Activated CD4-positive, alpha-beta T cell treated with anti-CD3 and anti-CD28 coated beads, Interleukin-2, amount 10 ng/mL, durations not matched to agents 7 days and 5 days (primary cell): ENCODE results near the gene SHC3. TPM values are rescaled to one million over a fixed set of nuclear protein-coding genes. Genes with fewer than 3 reads are reported as not detected.

Experiments used
- CTCF ChIA-PET: fragments of 350-600 bp; sonication (Branson Sonifier 250); formaldehyde crosslinking; loops from one replicate; lab custom pipeline; 2021; ENCODE audit warnings: antibody characterized with exemption; lab: Charles Lee
- POLR2A ChIA-PET: fragments of 350-600 bp; sonication (Branson Sonifier 250); formaldehyde crosslinking; loops from one replicate; lab custom pipeline; 2021; ENCODE audit warnings: antibody characterized with exemption; lab: Charles Lee
- DNase-seq: peaks from one replicate; pipeline ENCODE4 v3.0.0-alpha.2; 2020
- H3K27ac Mint-ChIP-seq: one replicate; pipeline ENCODE4 v1.8.0; 2021; ENCODE audit warnings: mild to moderate bottlenecking, moderate library complexity, mixed read lengths
- H3K27me3 Mint-ChIP-seq: one replicate; pipeline ENCODE4 v1.8.0; 2021; ENCODE audit warnings: mixed read lengths
- H3K36me3 Mint-ChIP-seq: one replicate; pipeline ENCODE4 v1.8.0; 2021; ENCODE audit warnings: low read depth, mixed read lengths
- H3K4me1 Mint-ChIP-seq: one replicate; pipeline ENCODE4 v1.8.0; 2021; ENCODE audit warnings: mixed read lengths
- H3K4me3 Mint-ChIP-seq: one replicate; pipeline ENCODE4 v1.8.0; 2021; ENCODE audit warnings: mild to moderate bottlenecking, moderate library complexity, mixed read lengths
- H3K9me3 Mint-ChIP-seq: one replicate; pipeline ENCODE4 v1.8.0; 2021; ENCODE audit warnings: mixed read lengths
- total RNA-seq, 2 experiments: library from RNA; stranded (reverse); gene quantifications; one replicate each; pipeline ENCODE4 v1.2.3, GENCODE V29; 2021

The SHC3 gene
- total RNA-seq, 2 experiments from 2014 or later = not detected

DNA sequence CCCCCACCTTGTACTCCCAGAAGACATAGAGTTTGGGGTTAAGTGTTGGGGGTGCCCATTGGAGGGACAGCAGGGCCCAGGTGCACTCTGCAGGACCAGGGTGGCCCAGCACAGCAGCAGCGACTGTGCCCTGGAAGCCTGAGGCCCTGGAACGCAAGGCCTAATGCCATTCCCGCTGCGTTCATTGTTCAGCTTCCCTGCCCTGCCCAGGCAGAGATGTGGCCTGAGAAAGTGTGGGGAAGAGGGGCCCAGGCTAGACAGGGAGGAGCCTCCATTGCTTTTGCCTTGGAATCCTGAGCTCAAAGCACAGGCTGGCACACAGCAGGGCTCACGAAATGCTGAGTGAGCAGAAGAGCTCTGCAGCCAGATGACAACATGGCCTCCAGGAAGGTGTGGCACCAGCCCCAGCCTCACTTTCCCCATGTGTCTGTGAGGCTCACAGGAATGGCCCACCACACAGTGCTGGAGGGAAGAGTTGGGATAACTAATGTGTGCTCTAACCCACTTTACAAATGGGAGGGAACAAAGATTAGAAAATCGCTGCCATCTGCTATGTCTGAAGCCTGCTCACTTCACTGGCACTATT is 168.0 kb downstream of the SHC3 start:
- Mint-ChIP-seq H3K4me3 (no peak overlapping the region), H3K9me3 (no peaks in the 10 kb centered on the region), H3K36me3 (no peaks in the 10 kb centered on the region), H3K27ac (no peak overlapping the region), H3K4me1 (no peaks in the 10 kb centered on the region), H3K27me3 (peaks cover 4% of the 10 kb centered on the region)
- ChIA-PET CTCF (interaction anchor here (1.4 kb wide), 1 partner anchor 10 kb away, joined by 4 read pairs; no protein-coding TSS in a partner anchor), POLR2A (no interaction called here)
- no peak for DNase-seq

DNA sequence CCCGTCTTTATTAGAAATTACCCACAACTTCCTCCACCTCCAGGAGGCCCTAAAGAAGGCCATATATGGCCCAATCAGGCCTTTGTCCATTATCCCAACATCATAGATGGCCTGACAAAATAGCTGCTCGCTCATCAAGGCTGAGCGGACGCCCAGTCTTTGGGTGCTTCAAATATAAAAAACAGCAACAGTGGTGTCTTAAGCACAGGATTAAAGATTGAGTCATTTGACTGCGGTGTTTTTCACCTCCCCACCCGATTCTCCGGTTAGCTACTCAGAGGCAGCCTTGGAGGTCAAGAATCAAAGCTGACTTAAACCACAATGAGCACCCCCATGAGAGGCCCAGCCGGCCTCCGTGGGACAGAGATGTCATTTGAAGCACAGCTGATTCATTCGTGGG is 168.6 kb downstream of the SHC3 start:
- no peak overlapping the region for H3K4me3 Mint-ChIP-seq
- CTCF ChIA-PET = interaction anchor here (1.4 kb wide), 1 partner anchor 9 kb away, joined by 4 read pairs; no protein-coding TSS in a partner anchor
- no peaks in the 10 kb centered on the region for H3K4me1 Mint-ChIP-seq
- H3K27me3 Mint-ChIP-seq = peaks cover 9% of the 10 kb centered on the region
- POLR2A ChIA-PET = no interaction called here
- H3K9me3 Mint-ChIP-seq = no peaks in the 10 kb centered on the region
- no peaks in the 10 kb centered on the region for H3K36me3 Mint-ChIP-seq
- no peak for DNase-seq
- H3K27ac Mint-ChIP-seq = no peak overlapping the region

DNA sequence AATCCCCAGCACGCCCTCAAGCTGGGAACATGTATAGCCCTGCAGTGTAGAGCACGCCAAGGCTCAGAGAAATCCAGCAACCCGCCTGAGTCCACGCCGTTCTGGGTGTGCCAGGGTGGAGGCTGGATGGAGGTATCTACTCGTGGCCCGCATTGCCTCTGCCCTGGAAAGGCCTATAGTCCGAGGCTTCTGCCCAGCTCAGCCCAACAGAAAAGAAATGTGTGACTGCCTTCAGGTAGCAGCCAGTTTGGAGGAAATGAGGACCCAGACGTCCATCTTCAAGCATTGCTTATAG is 169.1 kb downstream of the SHC3 start:
- no peak for DNase-seq
- H3K27ac Mint-ChIP-seq = no peak overlapping the region
- no peaks in the 10 kb centered on the region for H3K9me3 Mint-ChIP-seq
- CTCF ChIA-PET = interaction anchor here (1.4 kb wide), 1 partner anchor 9 kb away, joined by 4 read pairs; no protein-coding TSS in a partner anchor
- H3K4me1 Mint-ChIP-seq = no peaks in the 10 kb centered on the region
- H3K36me3 Mint-ChIP-seq = no peaks in the 10 kb centered on the region
- H3K27me3 Mint-ChIP-seq = peaks cover 9% of the 10 kb centered on the region
- H3K4me3 Mint-ChIP-seq = no peak overlapping the region
- POLR2A ChIA-PET = no interaction called here

DNA sequence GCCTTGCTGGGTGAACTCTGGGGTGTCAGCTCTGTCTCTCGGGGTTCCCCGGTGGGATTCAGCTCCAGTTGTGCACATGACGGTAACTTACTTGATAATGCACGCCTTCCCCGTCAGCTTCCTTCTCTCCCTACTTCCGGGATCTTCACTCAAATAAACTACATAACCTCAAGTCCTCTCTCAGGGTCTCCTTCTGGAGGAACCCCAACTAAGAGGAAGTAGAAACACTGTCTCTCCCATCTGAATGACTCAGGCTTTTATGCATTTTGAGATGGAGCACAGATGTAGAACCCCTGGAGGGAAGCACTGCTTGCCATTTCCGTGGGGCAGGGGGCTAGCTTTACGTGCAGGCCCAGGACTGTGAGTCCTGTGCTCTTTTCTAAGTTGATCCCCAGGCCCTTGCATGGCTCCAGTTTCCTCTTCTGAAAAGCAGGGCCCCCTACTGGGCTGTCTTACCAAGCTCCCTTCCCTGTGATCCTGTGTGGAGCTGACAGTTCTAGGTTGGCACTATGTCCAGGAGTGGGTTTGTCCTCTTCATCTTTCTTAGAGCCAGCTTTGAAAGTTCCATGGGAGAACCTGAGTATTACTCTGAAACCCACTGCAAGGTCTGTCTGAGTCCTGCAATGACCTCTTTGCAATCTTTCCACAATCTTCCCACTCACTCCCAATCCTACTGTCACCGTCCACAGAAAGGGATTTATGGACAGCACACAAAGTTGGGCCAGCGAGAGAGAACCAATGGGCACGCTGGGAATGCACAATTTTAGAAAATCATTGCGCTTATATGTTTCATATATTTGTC is 169.7 kb downstream of the SHC3 start:
- ChIA-PET CTCF (interaction anchor here (1.4 kb wide), 1 partner anchor 8 kb away, joined by 4 read pairs; no protein-coding TSS in a partner anchor), POLR2A (no interaction called here)
- H3K4me1 Mint-ChIP-seq = no peaks in the 10 kb centered on the region

GRCh38 chr9:89008055-89008743 is 170.4 kb downstream of the SHC3 start:
- DNase-seq = no peak
- Mint-ChIP-seq H3K27me3 (peaks cover 12% of the 10 kb centered on the region), H3K4me3 (no peak overlapping the region), H3K4me1 (no peaks in the 10 kb centered on the region), H3K36me3 (no peaks in the 10 kb centered on the region), H3K9me3 (no peaks in the 10 kb centered on the region), H3K27ac (no peak overlapping the region)
- ChIA-PET CTCF (no interaction called here), POLR2A (interaction anchor here (0.7 kb wide), 1 partner anchor 1057 kb away, joined by 3 read pairs; no protein-coding TSS in a partner anchor)

More for the DNA sequence above, 169.7 kb downstream of the SHC3 start:
- Mint-ChIP-seq H3K27ac (no peak overlapping the region), H3K4me3 (no peak overlapping the region), H3K36me3 (no peaks in the 10 kb centered on the region), H3K27me3 (peaks cover 9% of the 10 kb centered on the region), H3K9me3 (no peaks in the 10 kb centered on the region)
- no peak for DNase-seq

GRCh38 chr9:89006996-89007967 is 171.3 kb downstream of the SHC3 start:
- Mint-ChIP-seq H3K36me3 (no peaks in the 10 kb centered on the region), H3K27ac (no peak overlapping the region), H3K27me3 (peaks cover 15% of the 10 kb centered on the region), H3K4me1 (no peaks in the 10 kb centered on the region), H3K9me3 (no peaks in the 10 kb centered on the region), H3K4me3 (no peak overlapping the region)
- CTCF ChIA-PET = no interaction called here
- no peak for DNase-seq
- POLR2A ChIA-PET = no interaction called here

DNA sequence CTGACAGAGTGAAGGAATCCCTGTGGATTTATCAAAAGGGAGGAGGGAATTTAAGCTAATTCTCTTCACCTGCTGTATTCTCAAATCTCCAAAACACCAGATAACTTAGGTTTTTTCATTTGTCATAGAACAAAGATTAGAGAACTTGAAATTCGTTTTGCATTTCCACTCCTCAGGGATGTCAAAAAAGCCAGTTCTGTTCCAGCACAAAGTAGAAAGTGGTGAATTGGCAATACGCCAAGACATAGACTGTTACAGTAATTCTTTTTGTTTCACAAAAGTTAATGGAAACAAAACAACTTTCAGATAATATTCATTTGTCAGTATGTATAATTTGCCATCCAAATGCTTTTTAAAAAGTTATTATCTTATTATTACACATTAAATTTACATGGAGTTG is 172.4 kb downstream of the SHC3 start:
- Mint-ChIP-seq H3K9me3 (no peaks in the 10 kb centered on the region), H3K4me3 (no peak overlapping the region), H3K27me3 (peaks cover 23% of the 10 kb centered on the region), H3K36me3 (no peaks in the 10 kb centered on the region), H3K27ac (no peak overlapping the region), H3K4me1 (no peaks in the 10 kb centered on the region)
- POLR2A ChIA-PET = no interaction called here
- no peak for DNase-seq
- CTCF ChIA-PET = no interaction called here

DNA sequence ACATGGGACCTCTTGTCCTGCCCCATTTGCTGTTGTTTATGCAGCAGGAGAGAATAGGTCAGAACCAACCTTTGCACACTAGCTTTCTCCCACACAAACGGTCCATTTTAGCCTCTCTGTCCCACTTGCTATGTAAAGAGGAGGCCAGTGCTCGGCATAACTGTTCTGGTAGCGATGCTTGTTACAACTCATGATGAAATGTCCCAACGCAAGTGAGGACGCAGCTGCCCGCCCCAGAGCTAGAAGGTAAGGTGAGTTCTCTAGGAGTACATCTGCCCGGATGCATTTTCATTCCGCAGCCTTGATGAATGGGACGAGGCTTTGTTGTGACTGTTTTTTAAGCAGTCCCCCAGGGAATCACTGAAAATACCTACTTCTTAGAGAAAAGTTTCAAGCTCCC is 173.3 kb downstream of the SHC3 start:
- H3K27me3 Mint-ChIP-seq = peaks cover 23% of the 10 kb centered on the region
- ChIA-PET CTCF (no interaction called here), POLR2A (no interaction called here)
- no peaks in the 10 kb centered on the region for H3K9me3 Mint-ChIP-seq
- no peak overlapping the region for H3K4me3 Mint-ChIP-seq
- no peak for DNase-seq
- no peaks in the 10 kb centered on the region for H3K36me3 Mint-ChIP-seq
- H3K27ac Mint-ChIP-seq = no peak overlapping the region
- H3K4me1 Mint-ChIP-seq = peaks cover 4% of the 10 kb centered on the region

DNA sequence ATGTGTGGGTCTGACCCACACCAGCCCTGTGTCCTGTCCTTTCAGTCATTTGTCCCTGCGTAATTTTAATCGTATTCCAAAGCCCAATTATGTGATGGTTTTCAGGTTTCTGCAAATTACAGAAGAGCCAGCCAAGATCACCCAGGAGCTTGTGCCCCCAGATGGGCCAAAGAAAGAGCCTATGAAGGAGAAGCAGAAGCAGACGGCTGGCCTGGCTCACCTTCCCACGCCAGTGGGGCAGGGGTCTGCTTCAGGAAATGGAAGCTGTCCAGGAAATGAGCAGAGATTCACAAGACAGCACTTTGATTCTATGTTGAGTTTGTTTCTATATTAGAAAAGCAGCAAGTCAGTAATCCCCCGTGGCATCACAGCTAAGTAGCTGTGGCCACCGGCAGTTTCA is 175.6 kb downstream of the SHC3 start:
- no peaks in the 10 kb centered on the region for H3K9me3 Mint-ChIP-seq
- DNase-seq = no peak
- no peaks in the 10 kb centered on the region for H3K36me3 Mint-ChIP-seq
- CTCF ChIA-PET = interaction anchor here (0.6 to 0.7 kb wide), 2 partner anchors 33 to 125 kb away, joined by 3 read pairs; no protein-coding TSS in a partner anchor
- H3K4me3 Mint-ChIP-seq = no peak overlapping the region
- H3K27me3 Mint-ChIP-seq = peaks cover 23% of the 10 kb centered on the region
- H3K27ac Mint-ChIP-seq = no peak overlapping the region
- POLR2A ChIA-PET = no interaction called here
- H3K4me1 Mint-ChIP-seq = peaks cover 4% of the 10 kb centered on the region

DNA sequence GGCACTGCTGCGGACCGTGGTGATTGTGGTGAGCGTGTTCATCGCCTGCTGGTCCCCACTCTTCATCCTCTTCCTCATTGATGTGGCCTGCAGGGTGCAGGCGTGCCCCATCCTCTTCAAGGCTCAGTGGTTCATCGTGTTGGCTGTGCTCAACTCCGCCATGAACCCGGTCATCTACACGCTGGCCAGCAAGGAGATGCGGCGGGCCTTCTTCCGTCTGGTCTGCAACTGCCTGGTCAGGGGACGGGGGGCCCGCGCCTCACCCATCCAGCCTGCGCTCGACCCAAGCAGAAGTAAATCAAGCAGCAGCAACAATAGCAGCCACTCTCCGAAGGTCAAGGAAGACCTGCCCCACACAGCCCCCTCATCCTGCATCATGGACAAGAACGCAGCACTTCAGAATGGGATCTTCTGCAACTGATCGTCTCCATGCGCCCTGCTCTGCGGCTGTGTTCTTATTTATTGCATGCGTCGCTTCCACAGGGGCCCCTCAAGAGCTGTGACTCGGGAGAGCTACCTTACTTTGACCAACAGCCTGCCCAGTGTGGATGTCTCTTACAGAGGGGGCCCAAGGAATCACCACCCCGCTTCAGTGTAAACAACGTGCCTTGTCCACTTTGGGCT is 176.6 kb downstream of the SHC3 start:
- Mint-ChIP-seq H3K27me3 (peaks cover 23% of the 10 kb centered on the region), H3K9me3 (no peaks in the 10 kb centered on the region), H3K4me1 (peaks cover 4% of the 10 kb centered on the region), H3K27ac (no peak overlapping the region), H3K4me3 (no peak overlapping the region), H3K36me3 (no peaks in the 10 kb centered on the region)
- DNase-seq = no peak
- POLR2A ChIA-PET = no interaction called here
- CTCF ChIA-PET = interaction anchor here (0.6 kb wide), 1 partner anchor 34 kb away, joined by 3 read pairs; no protein-coding TSS in a partner anchor

- peaks cover 4% of the 10 kb centered on the region for H3K4me1 Mint-ChIP-seq
- POLR2A ChIA-PET = no interaction called here
- CTCF ChIA-PET = interaction anchor here (0.6 to 1.6 kb wide), 5 partner anchors 9 to 1275 kb away, joined by 3 to 6 read pairs (median 3); partner anchors contain the start of gene CTSL
- no peaks in the 10 kb centered on the region for H3K9me3 Mint-ChIP-seq
- H3K4me3 Mint-ChIP-seq = no peak overlapping the region
- H3K27ac Mint-ChIP-seq = no peak overlapping the region
- H3K27me3 Mint-ChIP-seq = peaks cover 23% of the 10 kb centered on the region
- DNase-seq = peak; percentile 85
- H3K36me3 Mint-ChIP-seq = no peaks in the 10 kb centered on the region
These were observed 177.4 kb downstream of the SHC3 start for GRCh38 chr9:89000973-89001916.
